K562 (cell line): ENCODE data around the gene CACNA1A. TPM values are rescaled to one million over a fixed set of nuclear protein-coding genes. Genes with fewer than 3 reads are reported as not detected.

Experiments
- BRD4 ChIP-seq: fragments of 200-600 bp; sonication (generic); IDR thresholded peaks from 2 replicates; pipeline ENCODE4 v1.6.1; 2017; ENCODE audit warnings: inconsistent platforms
- CCAR2 ChIP-seq: fragments of 200-400 bp; formaldehyde crosslinking; IDR thresholded peaks from 2 replicates; pipeline ENCODE4 v1.6.1; 2017; ENCODE audit warnings: mild to moderate bottlenecking, low read depth, low read length
- CHD1 ChIP-seq: fragments of 200-600 bp; sonication (generic); IDR thresholded peaks from one replicate; pipeline ENCODE4 v1.6.1; 2012; ENCODE audit warnings: mild to moderate bottlenecking, moderate library complexity, low read length, inconsistent platforms
- CTBP1 ChIP-seq: fragments of 450-650 bp; IDR thresholded peaks from 2 replicates; pipeline ENCODE4 v1.6.1; 2016; ENCODE audit warnings: borderline replicate concordance
- ETV6 ChIP-seq, 3 experiments: fragments of 150-350 bp in 1 of 3; sonication (generic) in 1 of 3; formaldehyde crosslinking in 1 of 3; IDR thresholded peaks; 2 replicates each; pipeline versions ENCODE4 v1.6.1 to v1.8.0; 2014 to 2022; ENCODE audit warnings: borderline replicate concordance in 2 of 3, low read depth in 2 of 3, antibody characterized with exemption in 1 of 3, low read length in 1 of 3, mild to moderate bottlenecking in 1 of 3, missing genetic modification reagents in 1 of 3
- FOS ChIP-seq: IDR thresholded peaks from 3 replicates; pipeline ENCODE4 v1.6.1; 2011; ENCODE audit not compliant: insufficient read length; ENCODE audit errors: extremely low read depth
- FOXP1 ChIP-seq: sonication (generic); formaldehyde crosslinking; IDR thresholded peaks from 2 replicates; pipeline ENCODE4 v1.8.0; 2022; ENCODE audit warnings: mild to moderate bottlenecking, missing genetic modification reagents
- HNRNPLL ChIP-seq: fragments of 200-400 bp; formaldehyde crosslinking; IDR thresholded peaks from 2 replicates; pipeline ENCODE4 v1.6.1; 2017; ENCODE audit warnings: low read length, low read depth, mild to moderate bottlenecking; ENCODE audit not compliant: poor library complexity, severe bottlenecking
- NCOA6 ChIP-seq: fragments of 450-650 bp; IDR thresholded peaks from 2 replicates; pipeline ENCODE4 v1.6.1; 2017; ENCODE audit warnings: mild to moderate bottlenecking
- PTTG1 ChIP-seq: fragments of 450-650 bp; IDR thresholded peaks from 2 replicates; pipeline ENCODE4 v1.6.1; 2016; ENCODE audit warnings: low read depth, mild to moderate bottlenecking, missing genetic modification characterization, missing compliant biosample characterization
- SETDB1 ChIP-seq: IDR thresholded peaks from one replicate; pipeline ENCODE4 v1.6.1; 2012; ENCODE audit warnings: low read length, control low read depth, inconsistent platforms
- SIN3B ChIP-seq: fragments of 450-650 bp; IDR thresholded peaks from 2 replicates; pipeline ENCODE4 v1.6.1; 2017; ENCODE audit warnings: low read depth, mild to moderate bottlenecking, moderate library complexity
- SMAD1 ChIP-seq: fragments of 150-350 bp; IDR thresholded peaks from 2 replicates; pipeline ENCODE4 v1.6.1; 2014; ENCODE audit warnings: low read length, low read depth; ENCODE audit not compliant: partially characterized antibody
- TBP ChIP-seq: optimal IDR thresholded peaks from 2 replicates; pipeline ENCODE3; 2011; ENCODE audit warnings: low read depth, low read length, improper control_type of control experiment
- THRAP3 ChIP-seq: fragments of 450-650 bp; IDR thresholded peaks from 2 replicates; pipeline ENCODE4 v1.6.1; 2016; ENCODE audit warnings: mild to moderate bottlenecking, inconsistent platforms, borderline replicate concordance
- ZNF12 ChIP-seq: sonication (generic); formaldehyde crosslinking; IDR thresholded peaks from 2 replicates; pipeline ENCODE4 v1.4.0; 2020; ENCODE audit warnings: mild to moderate bottlenecking, missing genetic modification reagents
- ZNF197 ChIP-seq: fragments of 200-800 bp; sonication (Bioruptor generic); IDR thresholded peaks from 2 replicates; pipeline ENCODE4 v1.6.1; 2016; ENCODE audit warnings: low read depth, missing genetic modification characterization, missing compliant biosample characterization
- polyA plus RNA-seq, 8 experiments: library from polyadenylated mRNA; depleted of rRNA in 4 of 8; stranded (reverse) in 5 of 8; unstranded in 3 of 8; fragments of >200 nt; fragmentation: Nextera tagmentation in 2 of 8; fragmentation: Illumina TruSeq in 1 of 8; extraction: Ambion mirVana in 2 of 8; extraction: Trizol in 1 of 8; gene quantifications; 2 replicates each; pipeline versions ENCODE4 v1.2.1 to v1.2.3, GENCODE V29; 2011 to 2014; ENCODE audit warnings: inconsistent platforms in 1 of 8, missing spikeins in 1 of 8
- total RNA-seq, 7 experiments: library from RNA; depleted of rRNA in 6 of 7; stranded (reverse); fragments of >200 nt in 6 of 7; fragmentation: Illumina TruSeq in 2 of 7; extraction: Trizol in 2 of 7; gene quantifications; 2 replicates each; pipeline versions ENCODE4 v1.2.1 to v1.2.3, GENCODE V29; 2011 to 2021; ENCODE audit warnings: low replicate concordance in 1 of 7
- TF ChIP-seq, protein P1 (sequence below): sonication (generic); formaldehyde crosslinking; IDR thresholded peaks from 2 replicates; pipeline ENCODE4 v1.8.1; 2023; ENCODE audit warnings: mild to moderate bottlenecking, missing genetic modification reagents, moderate library complexity
- TF ChIP-seq, protein P2 (sequence below): fragments of 450-650 bp; IDR thresholded peaks from 2 replicates; pipeline ENCODE4 v1.7.1; 2018; ENCODE audit warnings: mild to moderate bottlenecking, low read depth; ENCODE audit not compliant: partially characterized antibody
- TF ChIP-seq, protein P3 (sequence below): fragments of 450-650 bp; IDR thresholded peaks from 2 replicates; pipeline ENCODE4 v1.6.1; 2017; ENCODE audit warnings: antibody characterized with exemption
- TF ChIP-seq, protein P4 (sequence below): fragments of 250-450 bp; sonication (Bioruptor Pico); IDR thresholded peaks from 2 replicates; pipeline ENCODE4 v1.5.0; 2021

The CACNA1A gene
- total and polyA plus RNA-seq, 9 of the 15 experiments (the other 6 are each of a cell fraction or from before 2014, with no cell fraction given), result 0.03 to 0.20 (median 0.09) TPM; not detected in 1

DNA sequence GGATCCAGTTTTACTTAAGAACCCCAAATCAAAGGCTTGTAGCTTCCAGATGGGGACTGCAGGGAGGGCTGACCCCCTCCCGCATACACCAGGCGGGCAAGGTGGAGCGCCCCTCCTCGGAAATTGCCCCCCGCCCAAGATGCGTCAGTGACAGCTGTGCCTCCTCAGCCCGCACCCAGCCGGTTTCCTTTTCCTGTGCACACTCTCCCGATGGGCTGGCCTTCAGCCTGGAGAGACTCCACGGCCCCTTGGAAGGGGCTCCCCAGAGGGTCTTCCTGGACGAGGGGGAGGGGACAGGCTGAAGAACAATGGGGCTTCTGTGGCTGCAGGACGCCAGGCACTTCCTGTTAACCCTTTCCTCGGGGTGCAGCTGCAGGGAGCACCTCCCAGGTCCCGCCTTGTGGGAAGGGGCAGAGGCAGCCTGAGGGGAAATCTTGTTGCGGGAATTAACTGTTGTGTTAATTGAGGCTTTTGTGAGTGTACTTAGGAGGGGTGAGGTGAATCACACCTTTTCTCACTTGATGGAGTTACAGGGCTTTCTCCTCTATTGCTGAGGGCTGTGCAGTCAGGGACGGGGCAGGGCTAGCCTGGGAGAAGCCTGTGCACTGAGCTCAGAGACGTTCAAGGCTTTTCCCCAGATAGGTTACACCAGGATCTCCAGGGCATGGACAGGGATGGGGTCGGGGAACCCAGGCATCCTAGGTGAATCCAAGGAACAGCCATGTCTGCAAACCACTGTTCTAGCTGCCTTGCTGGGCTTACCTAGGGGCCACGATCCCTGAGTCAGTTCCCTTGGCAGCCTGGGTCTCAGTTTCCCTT, 341.7 kb downstream of the CACNA1A start (continued):
- no peak for TF ChIP-seq BRD4
- TF ChIP-seq, protein P1, sequence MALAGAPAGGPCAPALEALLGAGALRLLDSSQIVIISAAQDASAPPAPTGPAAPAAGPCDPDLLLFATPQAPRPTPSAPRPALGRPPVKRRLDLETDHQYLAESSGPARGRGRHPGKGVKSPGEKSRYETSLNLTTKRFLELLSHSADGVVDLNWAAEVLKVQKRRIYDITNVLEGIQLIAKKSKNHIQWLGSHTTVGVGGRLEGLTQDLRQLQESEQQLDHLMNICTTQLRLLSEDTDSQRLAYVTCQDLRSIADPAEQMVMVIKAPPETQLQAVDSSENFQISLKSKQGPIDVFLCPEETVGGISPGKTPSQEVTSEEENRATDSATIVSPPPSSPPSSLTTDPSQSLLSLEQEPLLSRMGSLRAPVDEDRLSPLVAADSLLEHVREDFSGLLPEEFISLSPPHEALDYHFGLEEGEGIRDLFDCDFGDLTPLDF, result no peak
- no peak for TF ChIP-seq FOS
- TF ChIP-seq, protein P2, sequence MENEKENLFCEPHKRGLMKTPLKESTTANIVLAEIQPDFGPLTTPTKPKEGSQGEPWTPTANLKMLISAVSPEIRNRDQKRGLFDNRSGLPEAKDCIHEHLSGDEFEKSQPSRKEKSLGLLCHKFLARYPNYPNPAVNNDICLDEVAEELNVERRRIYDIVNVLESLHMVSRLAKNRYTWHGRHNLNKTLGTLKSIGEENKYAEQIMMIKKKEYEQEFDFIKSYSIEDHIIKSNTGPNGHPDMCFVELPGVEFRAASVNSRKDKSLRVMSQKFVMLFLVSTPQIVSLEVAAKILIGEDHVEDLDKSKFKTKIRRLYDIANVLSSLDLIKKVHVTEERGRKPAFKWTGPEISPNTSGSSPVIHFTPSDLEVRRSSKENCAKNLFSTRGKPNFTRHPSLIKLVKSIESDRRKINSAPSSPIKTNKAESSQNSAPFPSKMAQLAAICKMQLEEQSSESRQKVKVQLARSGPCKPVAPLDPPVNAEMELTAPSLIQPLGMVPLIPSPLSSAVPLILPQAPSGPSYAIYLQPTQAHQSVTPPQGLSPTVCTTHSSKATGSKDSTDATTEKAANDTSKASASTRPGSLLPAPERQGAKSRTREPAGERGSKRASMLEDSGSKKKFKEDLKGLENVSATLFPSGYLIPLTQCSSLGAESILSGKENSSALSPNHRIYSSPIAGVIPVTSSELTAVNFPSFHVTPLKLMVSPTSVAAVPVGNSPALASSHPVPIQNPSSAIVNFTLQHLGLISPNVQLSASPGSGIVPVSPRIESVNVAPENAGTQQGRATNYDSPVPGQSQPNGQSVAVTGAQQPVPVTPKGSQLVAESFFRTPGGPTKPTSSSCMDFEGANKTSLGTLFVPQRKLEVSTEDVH, result no peak
- no peak for TF ChIP-seq PTTG1 (tag)
- no peak for TF ChIP-seq THRAP3
- TF ChIP-seq FOXP1 (CRISPR knock-in tag), result no peak; the same call in 1 of the 2 replicates
- TF ChIP-seq SIN3B, result no peak
- TF ChIP-seq, protein P3, sequence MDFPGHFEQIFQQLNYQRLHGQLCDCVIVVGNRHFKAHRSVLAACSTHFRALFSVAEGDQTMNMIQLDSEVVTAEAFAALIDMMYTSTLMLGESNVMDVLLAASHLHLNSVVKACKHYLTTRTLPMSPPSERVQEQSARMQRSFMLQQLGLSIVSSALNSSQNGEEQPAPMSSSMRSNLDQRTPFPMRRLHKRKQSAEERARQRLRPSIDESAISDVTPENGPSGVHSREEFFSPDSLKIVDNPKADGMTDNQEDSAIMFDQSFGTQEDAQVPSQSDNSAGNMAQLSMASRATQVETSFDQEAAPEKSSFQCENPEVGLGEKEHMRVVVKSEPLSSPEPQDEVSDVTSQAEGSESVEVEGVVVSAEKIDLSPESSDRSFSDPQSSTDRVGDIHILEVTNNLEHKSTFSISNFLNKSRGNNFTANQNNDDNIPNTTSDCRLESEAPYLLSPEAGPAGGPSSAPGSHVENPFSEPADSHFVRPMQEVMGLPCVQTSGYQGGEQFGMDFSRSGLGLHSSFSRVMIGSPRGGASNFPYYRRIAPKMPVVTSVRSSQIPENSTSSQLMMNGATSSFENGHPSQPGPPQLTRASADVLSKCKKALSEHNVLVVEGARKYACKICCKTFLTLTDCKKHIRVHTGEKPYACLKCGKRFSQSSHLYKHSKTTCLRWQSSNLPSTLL, result no peak
- TF ChIP-seq NCOA6, result no peak
- TF ChIP-seq, protein P4, sequence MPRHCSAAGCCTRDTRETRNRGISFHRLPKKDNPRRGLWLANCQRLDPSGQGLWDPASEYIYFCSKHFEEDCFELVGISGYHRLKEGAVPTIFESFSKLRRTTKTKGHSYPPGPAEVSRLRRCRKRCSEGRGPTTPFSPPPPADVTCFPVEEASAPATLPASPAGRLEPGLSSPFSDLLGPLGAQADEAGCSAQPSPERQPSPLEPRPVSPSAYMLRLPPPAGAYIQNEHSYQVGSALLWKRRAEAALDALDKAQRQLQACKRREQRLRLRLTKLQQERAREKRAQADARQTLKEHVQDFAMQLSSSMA (CRISPR knock-in tag), result no peak
- 0 out of 4 replicates have a peak, but pooled peaks of 1 of the 2 experiments have one; percentile 17 for TF ChIP-seq ETV6 (IDR thresholded peaks at IDR 0.05; ENCODE audit: borderline replicate concordance in 1 of 2, low read depth in 2 of 2, low read length in 1 of 2)
- TF ChIP-seq ETV6 (CRISPR knock-in tag; IDR thresholded peaks at IDR 0.05; ENCODE audit: borderline replicate concordance), result no peak
- no peak for TF ChIP-seq TBP
- no peak for TF ChIP-seq CHD1
- TF ChIP-seq CCAR2, result no peak
- no peak for TF ChIP-seq CTBP1
- no peak for TF ChIP-seq SETDB1
- TF ChIP-seq ZNF197 (CRISPR knock-in tag), result 0 out of 2 replicates have a peak, but pooled peaks have one; percentile 64
- no peak for TF ChIP-seq HNRNPLL
- no peak for TF ChIP-seq ZNF12 (CRISPR knock-in tag)
- TF ChIP-seq SMAD1, result no peak
